H1 (cell line): ENCODE measurements around the gene ITGB5. TPM values are rescaled to one million over a fixed set of nuclear protein-coding genes. Genes with fewer than 3 reads are reported as not detected.

Source experiments
- CTCF ChIA-PET: fragments of 300-600 bp; sonication (Branson Sonifier 250); formaldehyde crosslinking; loops from one replicate; lab custom pipeline; 2021; ENCODE audit not compliant: partially characterized antibody; lab: Charles Lee
- POLR2A ChIA-PET: fragments of 300-600 bp; sonication (Branson Sonifier 250); formaldehyde crosslinking; loops from one replicate; lab custom pipeline; 2021; ENCODE audit warnings: inconsistent platforms; ENCODE audit not compliant: partially characterized antibody; lab: Charles Lee
- DNase-seq, 2 experiments: peaks; one replicate each; pipeline versions ENCODE4 v3.0.0 to v3.0.0-alpha.2; 2010 to 2022; ENCODE audit warnings: low spot score in 2 of 2, low read depth in 1 of 2, mixed read lengths in 1 of 2
- FAIRE-seq: peaks from 2 replicates; lab custom pipeline; 2011; peaks lifted over from hg19 to GRCh38; lab: Jason Lieb, UNC
- H2AFZ ChIP-seq: 2 replicates; pipeline ENCODE4 v1.8.1; 2012; ENCODE audit warnings: low read length, inconsistent platforms
- H2AK5ac ChIP-seq: 2 replicates; pipeline ENCODE4 v1.6.1; 2013; ENCODE audit warnings: low read depth, low read length
- H2BK120ac ChIP-seq: replicated peaks from 2 replicates; pipeline ENCODE3; 2013; ENCODE audit warnings: low read depth, low read length, inconsistent platforms
- H2BK12ac ChIP-seq: 2 replicates; pipeline ENCODE4 v1.6.1; 2013; ENCODE audit warnings: low read depth, low read length
- H2BK15ac ChIP-seq: 2 replicates; pipeline ENCODE4 v1.6.1; 2013; ENCODE audit warnings: low read length
- H2BK20ac ChIP-seq: 2 replicates; pipeline ENCODE4 v1.6.1; 2013; ENCODE audit warnings: low read length
- H2BK5ac ChIP-seq: 2 replicates; pipeline ENCODE4 v1.6.1; 2013; ENCODE audit warnings: low read depth, low read length
- H3K14ac ChIP-seq: 2 replicates; pipeline ENCODE4 v1.6.1; 2013; ENCODE audit warnings: inconsistent platforms; ENCODE audit not compliant: insufficient read length
- H3K18ac ChIP-seq: 2 replicates; pipeline ENCODE4 v1.6.1; 2013; ENCODE audit warnings: low read length; ENCODE audit errors: extremely low read depth
- H3K23ac ChIP-seq: 2 replicates; pipeline ENCODE4 v1.6.1; 2013; ENCODE audit warnings: inconsistent platforms; ENCODE audit not compliant: insufficient read length
- H3K23me2 ChIP-seq: 2 replicates; pipeline ENCODE4 v1.6.1; 2013; ENCODE audit warnings: low read depth, low read length
- H3K27ac ChIP-seq: 2 replicates; pipeline ENCODE4 v1.6.1; 2011; ENCODE audit warnings: low read depth, low read length, inconsistent platforms
- H3K27me3 ChIP-seq, 4 experiments: replicated peaks in 1 of 4; 1 replicate in 1 of 4; 2 replicates in 3 of 4; pipeline versions ENCODE4 v1.6.1 to v1.8.1; 2011 to 2013; ENCODE audit warnings: low read length in 3 of 4, mild to moderate bottlenecking in 3 of 4, inconsistent platforms in 2 of 4, mixed read lengths in 2 of 4, moderate library complexity in 1 of 4; ENCODE audit not compliant: control insufficient read depth in 3 of 4, insufficient read depth in 3 of 4; ENCODE audit errors: extremely low read depth in 1 of 4
- H3K36me3 ChIP-seq, 4 experiments: 2 replicates each; pipeline versions ENCODE4 v1.6.1 to v1.8.1; 2011 to 2013; ENCODE audit warnings: mild to moderate bottlenecking in 4 of 4, low read length in 3 of 4, moderate library complexity in 2 of 4, control low read depth in 1 of 4, inconsistent platforms in 1 of 4; ENCODE audit not compliant: insufficient read depth in 4 of 4, control insufficient read depth in 2 of 4
- H3K4ac ChIP-seq: replicated peaks from 2 replicates; pipeline ENCODE3; 2013; ENCODE audit warnings: low read length, low read depth, mixed read lengths, inconsistent platforms; ENCODE audit not compliant: insufficient read length
- H3K4me1 ChIP-seq, 4 experiments: replicated peaks in 1 of 4; 1 replicate in 1 of 4; 2 replicates in 3 of 4; pipeline versions ENCODE4 v1.6.1 to v1.8.1; 2011 to 2013; ENCODE audit warnings: low read length in 3 of 4, inconsistent platforms in 2 of 4, mixed read lengths in 1 of 4; ENCODE audit not compliant: insufficient read depth in 4 of 4, control insufficient read depth in 3 of 4
- H3K4me2 ChIP-seq, 2 experiments: 2 replicates each; pipeline versions ENCODE4 v1.6.1 to v1.8.1; 2011 to 2013; ENCODE audit warnings: low read depth in 2 of 2, low read length in 2 of 2, control low read depth in 1 of 2, inconsistent platforms in 1 of 2, mild to moderate bottlenecking in 1 of 2; ENCODE audit not compliant: insufficient read depth in 1 of 2
- H3K4me3 ChIP-seq, 4 experiments: fragments of 200-600, 300-600 bp in 1 of 4; sonication (generic), shearing (Covaris generic), sonication (Bioruptor Twin) in 1 of 4; 2 replicates each; pipeline versions ENCODE4 v1.5.1 to v1.8.1; 2011 to 2016; ENCODE audit warnings: low read length in 4 of 4, low read depth in 3 of 4, control low read depth in 2 of 4, inconsistent platforms in 2 of 4, mild to moderate bottlenecking in 2 of 4, mixed read lengths in 1 of 4, moderate library complexity in 1 of 4; ENCODE audit not compliant: insufficient read depth in 2 of 4; ENCODE audit errors: extremely low read depth in 1 of 4
- H3K56ac ChIP-seq: replicated peaks from 2 replicates; pipeline ENCODE3; 2013; ENCODE audit warnings: low read depth, mild to moderate bottlenecking, mixed read lengths, low read length, inconsistent platforms; ENCODE audit not compliant: insufficient read length
- H3K79me1 ChIP-seq: 2 replicates; pipeline ENCODE4 v1.6.1; 2013; ENCODE audit warnings: low read depth, low read length, control low read depth
- H3K79me2 ChIP-seq, 2 experiments: 2 replicates each; pipeline versions ENCODE4 v1.6.1 to v1.8.1; 2012 to 2013; ENCODE audit warnings: low read length in 2 of 2, mild to moderate bottlenecking in 2 of 2, inconsistent platforms in 1 of 2; ENCODE audit not compliant: insufficient read depth in 2 of 2, control insufficient read depth in 1 of 2
- H3K9ac ChIP-seq, 4 experiments: replicated peaks in 1 of 4; 1 replicate in 1 of 4; 2 replicates in 3 of 4; pipeline versions ENCODE4 v1.6.1 to v1.8.1; 2011 to 2013; ENCODE audit warnings: low read depth in 3 of 4, low read length in 3 of 4, control low read depth in 2 of 4, mild to moderate bottlenecking in 2 of 4, moderate library complexity in 2 of 4, inconsistent platforms in 1 of 4; ENCODE audit errors: extremely low read depth in 1 of 4
- H3K9me3 ChIP-seq, 2 experiments: 2 replicates each; pipeline versions ENCODE4 v1.6.1 to v1.8.1; 2012 to 2013; ENCODE audit warnings: mild to moderate bottlenecking in 2 of 2, moderate library complexity in 2 of 2, control low read depth in 1 of 2, inconsistent platforms in 1 of 2, low read depth in 1 of 2, low read length in 1 of 2, mixed read lengths in 1 of 2; ENCODE audit not compliant: insufficient read depth in 2 of 2
- H4K20me1 ChIP-seq, 2 experiments: replicated peaks in 1 of 2; 2 replicates each; pipeline versions ENCODE3 to v1.8.1; 2011 to 2013; ENCODE audit warnings: inconsistent platforms in 2 of 2, low read length in 2 of 2, mild to moderate bottlenecking in 1 of 2; ENCODE audit not compliant: insufficient read depth in 2 of 2, control insufficient read depth in 1 of 2
- H4K5ac ChIP-seq: 2 replicates; pipeline ENCODE4 v1.6.1; 2013; ENCODE audit warnings: low read length, low read depth, mixed read lengths, inconsistent platforms; ENCODE audit not compliant: insufficient read length
- H4K8ac ChIP-seq: 2 replicates; pipeline ENCODE4 v1.8.0; 2013; ENCODE audit warnings: mild to moderate bottlenecking, moderate library complexity, low read length, inconsistent platforms; ENCODE audit not compliant: insufficient read depth; ENCODE audit errors: extremely low read depth
- H4K91ac ChIP-seq: replicated peaks from 2 replicates; pipeline ENCODE3; 2013; ENCODE audit warnings: low read length, mixed read lengths, inconsistent platforms; ENCODE audit not compliant: insufficient read length
- EGR1 ChIP-seq: IDR thresholded peaks from 2 replicates; pipeline ENCODE4 v1.6.1; 2011; ENCODE audit warnings: low read depth, low read length, borderline replicate concordance
- GTF2F1 ChIP-seq: IDR thresholded peaks from 2 replicates; pipeline ENCODE4 v1.6.1; 2012; ENCODE audit warnings: low read depth, low read length, improper control_type of control experiment, borderline replicate concordance
- KDM1A ChIP-seq: fragments of 200-600, 300-600 bp; sonication (generic); IDR thresholded peaks from 2 replicates; pipeline ENCODE4 v1.7.1; 2016; ENCODE audit warnings: mild to moderate bottlenecking, low read length, borderline replicate concordance
- PHF8 ChIP-seq: fragments of 200-600 bp; sonication (generic); conservative IDR thresholded peaks from 2 replicates; pipeline ENCODE4 v1.7.1; 2012; ENCODE audit warnings: low read depth, mild to moderate bottlenecking, inconsistent platforms, low read length, moderate library complexity
- RAD21 ChIP-seq, 2 experiments: IDR thresholded peaks in 1 of 2; conservative IDR thresholded peaks in 1 of 2; 2 replicates each; pipeline ENCODE4 v1.6.1; 2011; ENCODE audit warnings: low read depth in 2 of 2, low read length in 2 of 2, improper control_type of control experiment in 1 of 2, inconsistent platforms in 1 of 2, mild to moderate bottlenecking in 1 of 2, moderate library complexity in 1 of 2
- RBBP5 ChIP-seq: IDR thresholded peaks from 2 replicates; pipeline ENCODE4 v1.7.1; 2012; ENCODE audit warnings: low read depth, mild to moderate bottlenecking, inconsistent platforms, low read length, moderate library complexity, borderline replicate concordance
- SRF ChIP-seq: IDR thresholded peaks from 2 replicates; pipeline ENCODE4 v1.6.1; 2011; ENCODE audit warnings: mild to moderate bottlenecking, low read depth, low read length, moderate library complexity
- TBP ChIP-seq: IDR thresholded peaks from 2 replicates; pipeline ENCODE4 v1.6.1; 2011; ENCODE audit warnings: low read depth, low read length, improper control_type of control experiment
- TEAD4 ChIP-seq: IDR thresholded peaks from 2 replicates; pipeline ENCODE4 v1.6.1; 2012; ENCODE audit warnings: low read depth, low read length, inconsistent platforms, mixed read lengths
- WGBS, 2 experiments: shearing (Covaris generic) in 1 of 2; methylation state at CpG; one replicate each; pipeline versions ENCODE4 v1.1.6 to v1.1.7; 2013 to 2015; ENCODE audit warnings: low lambda C conversion rate in 2 of 2, mixed read lengths in 2 of 2, inconsistent platforms in 1 of 2, low coverage in 1 of 2, missing lambda C conversion rate in 1 of 2; ENCODE audit not compliant: insufficient replicate concordance in 2 of 2, insufficient coverage in 1 of 2, insufficient read length in 1 of 2; ENCODE audit errors: extremely low coverage in 1 of 2, missing lambda C conversion rate in 1 of 2; 5-methylcytosine and 5-hydroxymethylcytosine counted together
- polyA plus RNA-seq, 7 experiments: library from polyadenylated mRNA; depleted of rRNA in 3 of 7; stranded (reverse) in 5 of 7; unstranded in 2 of 7; fragments of >200 nt in 5 of 7; fragments of 200-250 nt in 2 of 7; gene quantifications; 1 replicate in 5 of 7; 2 replicates in 1 of 7; 4 replicates in 1 of 7; pipeline versions ENCODE4 v1.2.1 to v1.2.3, GENCODE V29; 2011 to 2013; ENCODE audit warnings: missing spikeins in 2 of 7, mixed read lengths in 2 of 7
- total RNA-seq: library from RNA; stranded (reverse); fragmentation: NEBNext Ultra II Directional; extraction: Animal tissue kit (Norgen Biotek cat#: 25700); gene quantifications from 2 replicates; pipeline ENCODE4 v1.2.1, GENCODE V29; 2021
- TF ChIP-seq, protein P1 (sequence below): IDR thresholded peaks from 2 replicates; pipeline ENCODE4 v1.6.1; 2012; ENCODE audit warnings: inconsistent platforms

The ITGB5 gene
- total and polyA plus RNA-seq, 2 of the 8 experiments (the other 6 are each of a cell fraction or from before 2014, with no cell fraction given): 101 to 268 TPM

DNA sequence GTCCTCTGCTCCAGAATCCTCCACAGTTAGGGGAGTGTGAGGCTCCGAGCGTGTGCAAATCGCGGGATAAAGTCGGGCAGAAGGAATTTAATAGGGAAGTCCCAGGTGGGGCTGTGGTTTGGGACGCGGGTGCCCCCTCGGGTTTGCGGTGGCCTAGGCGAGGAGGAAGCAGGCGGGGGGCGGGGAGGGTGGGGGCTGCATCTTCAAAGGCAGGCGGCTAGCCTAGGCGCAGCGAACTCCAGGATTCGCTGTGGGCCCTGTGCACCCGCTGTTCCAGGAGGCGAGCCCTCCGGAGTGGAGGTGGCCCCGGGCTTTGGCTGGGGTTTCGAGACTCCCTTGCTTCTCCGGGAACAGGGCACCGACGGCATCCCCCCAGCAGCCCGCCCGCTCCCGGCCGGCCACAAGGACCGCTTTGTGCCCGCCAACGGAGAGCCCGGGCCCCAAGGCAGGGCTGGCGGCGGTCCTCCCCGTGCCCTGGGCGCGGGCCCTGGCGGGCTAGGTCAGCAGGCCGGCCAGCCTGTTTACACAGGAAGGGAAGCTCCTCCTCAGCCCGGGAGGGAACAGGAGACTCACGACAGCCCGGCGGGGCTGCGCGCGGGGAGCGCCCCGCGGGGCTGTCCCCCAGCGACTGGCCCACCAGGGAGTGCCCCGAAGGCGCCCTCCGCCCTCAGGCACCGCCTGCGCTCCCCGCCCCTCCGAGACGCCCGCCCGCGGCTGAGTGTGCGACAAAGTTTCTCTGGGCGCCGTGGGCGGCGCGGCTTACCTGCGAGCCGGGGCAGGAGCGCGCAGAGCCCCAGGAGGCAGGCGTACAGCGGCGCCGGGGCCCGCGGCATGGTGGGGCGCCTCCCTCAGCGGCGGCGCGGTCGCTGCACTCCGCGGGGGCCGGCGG, 753 bp downstream of the ITGB5 start:
- Histone ChIP-seq H3K14ac (no peak overlapping the region), H3K4me1 (peaks cover 7 to 41% (median 32%) of the 10 kb centered on the region in 4 experiments)
- TF ChIP-seq RBBP5 (peak; percentile 67; the same call in 1 of the 2 replicates), KDM1A (no peak), EGR1 (no peak), TEAD4 (no peak), GTF2F1 (no peak), RAD21 (IDR thresholded peaks at IDR 0.05 in 1 of 2, conservative IDR thresholded peaks at IDR 0.05 in 1 of 2; ENCODE audit: low read depth in 2 of 2, low read length in 2 of 2) (peak in 1 of 2 experiments; percentile 10; a peak in 1 of 4 replicates), SRF (no peak), PHF8 (peak; percentile 19; the same call in 1 of the 2 replicates), TBP (no peak)
- TF ChIP-seq, protein P1, sequence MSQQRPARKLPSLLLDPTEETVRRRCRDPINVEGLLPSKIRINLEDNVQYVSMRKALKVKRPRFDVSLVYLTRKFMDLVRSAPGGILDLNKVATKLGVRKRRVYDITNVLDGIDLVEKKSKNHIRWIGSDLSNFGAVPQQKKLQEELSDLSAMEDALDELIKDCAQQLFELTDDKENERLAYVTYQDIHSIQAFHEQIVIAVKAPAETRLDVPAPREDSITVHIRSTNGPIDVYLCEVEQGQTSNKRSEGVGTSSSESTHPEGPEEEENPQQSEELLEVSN: no peak

More for the DNA sequence above, 753 bp downstream of the ITGB5 start:
- Histone ChIP-seq H3K79me1 (no peaks in the 10 kb centered on the region), H3K9ac (peak overlapping the region; percentile 51 to 90 (median 58)), H2AK5ac (no peak overlapping the region), H3K23ac (no peak overlapping the region), H3K18ac (peak overlapping the region; percentile 86), H3K27me3 (no peaks in the 10 kb centered on the region), H2BK120ac (peak overlapping the region; percentile 82), H3K9me3 (no peaks in the 10 kb centered on the region), H2BK5ac (peak overlapping the region; percentile 91), H3K36me3 (no peaks in the 10 kb centered on the region), H2BK15ac (no peak overlapping the region), H4K5ac (peak overlapping the region; percentile 80), H4K91ac (peak overlapping the region; percentile 98), H2BK12ac (peak overlapping the region; percentile 77; the same call in 1 of the 2 replicates), H3K56ac (peak overlapping the region; percentile 13), H3K23me2 (peaks cover 5% of the 10 kb centered on the region), H3K4ac (peak overlapping the region; percentile 78), H3K79me2 (peaks cover 4 to 42% of the 10 kb centered on the region in 2 experiments), H3K27ac (peak overlapping the region; percentile 44; the same call in 1 of the 2 replicates), H4K20me1 (no peaks in the 10 kb centered on the region), H2AFZ (no peak overlapping the region), H2BK20ac (no peak overlapping the region), H3K4me3 (peak overlapping the region; percentile 54 to 88 (median 68)), H3K4me2 (peak overlapping the region; percentile 77 to 93), H4K8ac (peak overlapping the region; percentile 41)
- FAIRE-seq (no peak), DNase-seq (peak in 1 of 2 experiments; percentile 70)
- ChIA-PET POLR2A (interaction anchor here (0.7 to 3.3 kb wide), 15 partner anchors 10 to 252 kb away, joined by 3 to 15 read pairs (median 3); partner anchors contain the start of gene UMPS), CTCF (interaction anchor here (1.0 to 2.3 kb wide), 5 partner anchors 11 to 150 kb away, joined by 3 to 10 read pairs (median 4); no protein-coding TSS in a partner anchor)
- 1% methylated on average over 42 of the region's 87 CpGs; no CpG with 5 or more reads in 1 of the 2 experiments for WGBS, 2 experiments
